ENCODE results near the gene RAPGEF3. TPM values are rescaled to one million over a fixed set of nuclear protein-coding genes. Genes with fewer than 3 reads are reported as not detected.

RAPGEF3 gene
- total RNA-seq, 1 donor from 2014 or later, result 8.4 TPM

- H3K27ac ChIP-seq (ENCODE audit: low read depth, low read length), result no peak overlapping the region
- no peaks in the 10 kb centered on the region for H3K27me3 ChIP-seq (ENCODE audit: control insufficient read depth in 3 of 3, insufficient read depth in 3 of 3, low read length in 3 of 3)
- no peak overlapping the region for H3K4me3 ChIP-seq (ENCODE audit: low read length in 3 of 3)
- no peaks in the 10 kb centered on the region for H3K9me3 ChIP-seq (ENCODE audit: control insufficient read depth in 3 of 3, low read length in 3 of 3)
- H3K9ac ChIP-seq (ENCODE audit: low read depth in 1 of 3, low read length in 3 of 3), result no peak overlapping the region
- H3K36me3 ChIP-seq (ENCODE audit: control insufficient read depth in 3 of 3, insufficient read depth in 3 of 3, low read length in 3 of 3), result no peaks in the 10 kb centered on the region
- H3K4me1 ChIP-seq (ENCODE audit: control insufficient read depth in 3 of 3, insufficient read depth in 3 of 3, low read length in 3 of 3), result peaks cover 0 to 15% (median 8%) of the 10 kb centered on the region in 3 donors
Measured at GRCh38 chr12:47707905-47708543, 50.7 kb downstream of the RAPGEF3 start.

- no peaks in the 10 kb centered on the region for H3K9me3 ChIP-seq (ENCODE audit: control insufficient read depth in 3 of 3, low read length in 3 of 3)
- no peak overlapping the region for H3K4me3 ChIP-seq (ENCODE audit: low read length in 3 of 3)
- peak overlapping the region in 1 of 3 donors; percentile 7 for H3K9ac ChIP-seq (ENCODE audit: low read depth in 1 of 3, low read length in 3 of 3)
- H3K27me3 ChIP-seq (ENCODE audit: control insufficient read depth in 3 of 3, insufficient read depth in 3 of 3, low read length in 3 of 3), result no peaks in the 10 kb centered on the region
- H3K36me3 ChIP-seq (ENCODE audit: control insufficient read depth in 3 of 3, insufficient read depth in 3 of 3, low read length in 3 of 3), result no peaks in the 10 kb centered on the region
- H3K27ac ChIP-seq (ENCODE audit: low read depth, low read length), result no peak overlapping the region
- peaks cover 0 to 15% (median 8%) of the 10 kb centered on the region in 3 donors for H3K4me1 ChIP-seq (ENCODE audit: control insufficient read depth in 3 of 3, insufficient read depth in 3 of 3, low read length in 3 of 3)
Measured at GRCh38 chr12:47707355-47707754, 51.3 kb downstream of the RAPGEF3 start.

GRCh38 chr12:47705566-47706425, 52.9 kb downstream of the RAPGEF3 start, which contains the start of gene RPAP3:
Gene RPAP3, minus strand, starts transcription at chr12:47706030. Its CDS starts 3,190 bp downstream, at chr12:47702840.
- Histone ChIP-seq H3K9ac (ENCODE audit: low read depth in 1 of 3, low read length in 3 of 3) (peak within 1 kb of the TSS; percentile 78 to 87 (median 85)), H3K27ac (ENCODE audit: low read depth, low read length) (peak within 1 kb of the TSS; percentile 83), H3K9me3 (ENCODE audit: control insufficient read depth in 3 of 3, low read length in 3 of 3) (no peaks in the 10 kb centered on the region), H3K27me3 (ENCODE audit: control insufficient read depth in 3 of 3, insufficient read depth in 3 of 3, low read length in 3 of 3) (no peaks in the 10 kb centered on the region), H3K36me3 (ENCODE audit: control insufficient read depth in 3 of 3, insufficient read depth in 3 of 3, low read length in 3 of 3) (peaks cover 0 to 3% (median 2%) of the 10 kb centered on the region in 3 donors), H3K4me1 (ENCODE audit: control insufficient read depth in 3 of 3, insufficient read depth in 3 of 3, low read length in 3 of 3) (peaks cover 0 to 15% (median 8%) of the 10 kb centered on the region in 3 donors), H3K4me3 (ENCODE audit: low read length in 3 of 3) (peak within 1 kb of the TSS; percentile 85 to 89 (median 85))

- Histone ChIP-seq H3K4me3 (ENCODE audit: low read length in 3 of 3) (peak overlapping the region; percentile 85 to 89 (median 85)), H3K9me3 (ENCODE audit: control insufficient read depth in 3 of 3, low read length in 3 of 3) (no peaks in the 10 kb centered on the region), H3K27ac (ENCODE audit: low read depth, low read length) (peak overlapping the region; percentile 83), H3K27me3 (ENCODE audit: control insufficient read depth in 3 of 3, insufficient read depth in 3 of 3, low read length in 3 of 3) (no peaks in the 10 kb centered on the region), H3K36me3 (ENCODE audit: control insufficient read depth in 3 of 3, insufficient read depth in 3 of 3, low read length in 3 of 3) (peaks cover 3 to 8% (median 8%) of the 10 kb centered on the region in 3 donors), H3K9ac (ENCODE audit: low read depth in 1 of 3, low read length in 3 of 3) (peak overlapping the region; percentile 66 to 87 (median 85)), H3K4me1 (ENCODE audit: control insufficient read depth in 3 of 3, insufficient read depth in 3 of 3, low read length in 3 of 3) (peaks cover 0 to 15% (median 8%) of the 10 kb centered on the region in 3 donors)
Measured at GRCh38 chr12:47705229-47705565, 53.5 kb downstream of the RAPGEF3 start.

DNA sequence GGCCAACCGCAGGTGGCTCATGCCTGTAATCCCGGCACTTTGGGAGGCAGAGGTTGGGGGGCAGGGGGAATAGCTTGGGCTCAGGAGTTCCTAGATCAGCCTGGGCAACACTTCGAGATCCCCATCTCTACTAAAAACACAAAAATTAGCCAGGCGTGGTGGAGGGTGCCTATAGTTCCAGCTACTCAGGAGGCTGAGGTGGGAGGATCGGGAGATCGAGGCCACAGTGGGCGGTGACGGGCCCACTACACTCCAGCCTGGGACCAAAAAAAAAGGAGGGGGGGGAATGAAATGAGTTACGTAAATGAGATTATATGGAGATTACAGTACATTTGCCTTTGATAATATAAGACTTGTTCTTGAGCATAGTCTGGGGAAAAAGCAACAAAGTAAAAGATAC, 54.0 kb downstream of the RAPGEF3 start:
- H3K4me1 ChIP-seq (ENCODE audit: control insufficient read depth in 3 of 3, insufficient read depth in 3 of 3, low read length in 3 of 3), result peaks cover 0 to 15% (median 8%) of the 10 kb centered on the region in 3 donors
- peak overlapping the region in 1 of 3 donors; percentile 87 for H3K9ac ChIP-seq (ENCODE audit: low read depth in 1 of 3, low read length in 3 of 3)
- H3K4me3 ChIP-seq (ENCODE audit: low read length in 3 of 3), result peak overlapping the region in 2 of 3 donors; percentile 85 to 89

GRCh38 chr12:47700263-47700662, 58.4 kb downstream of the RAPGEF3 start:
- Histone ChIP-seq H3K36me3 (ENCODE audit: control insufficient read depth in 3 of 3, insufficient read depth in 3 of 3, low read length in 3 of 3) (peaks cover 9 to 23% (median 16%) of the 10 kb centered on the region in 3 donors), H3K27me3 (ENCODE audit: control insufficient read depth in 3 of 3, insufficient read depth in 3 of 3, low read length in 3 of 3) (no peaks in the 10 kb centered on the region), H3K4me1 (ENCODE audit: control insufficient read depth in 3 of 3, insufficient read depth in 3 of 3, low read length in 3 of 3) (peaks cover 0 to 9% (median 3%) of the 10 kb centered on the region in 3 donors), H3K4me3 (ENCODE audit: low read length in 3 of 3) (no peak overlapping the region), H3K9me3 (ENCODE audit: control insufficient read depth in 3 of 3, low read length in 3 of 3) (no peaks in the 10 kb centered on the region), H3K9ac (ENCODE audit: low read depth in 1 of 3, low read length in 3 of 3) (no peak overlapping the region), H3K27ac (ENCODE audit: low read depth, low read length) (no peak overlapping the region)

More for the DNA sequence above, 54.0 kb downstream of the RAPGEF3 start:
- Histone ChIP-seq H3K27ac (ENCODE audit: low read depth, low read length) (no peak overlapping the region), H3K27me3 (ENCODE audit: control insufficient read depth in 3 of 3, insufficient read depth in 3 of 3, low read length in 3 of 3) (no peaks in the 10 kb centered on the region), H3K9me3 (ENCODE audit: control insufficient read depth in 3 of 3, low read length in 3 of 3) (no peaks in the 10 kb centered on the region), H3K36me3 (ENCODE audit: control insufficient read depth in 3 of 3, insufficient read depth in 3 of 3, low read length in 3 of 3) (peaks cover 3 to 12% (median 8%) of the 10 kb centered on the region in 3 donors)

GRCh38 chr12:47698631-47699030, 60.0 kb downstream of the RAPGEF3 start:
- no peaks in the 10 kb centered on the region for H3K27me3 ChIP-seq (ENCODE audit: control insufficient read depth in 3 of 3, insufficient read depth in 3 of 3, low read length in 3 of 3)
- H3K4me1 ChIP-seq (ENCODE audit: control insufficient read depth in 3 of 3, insufficient read depth in 3 of 3, low read length in 3 of 3), result peaks cover 0 to 3% (median 0%) of the 10 kb centered on the region in 3 donors
- H3K9ac ChIP-seq (ENCODE audit: low read depth in 1 of 3, low read length in 3 of 3), result no peak overlapping the region
- H3K27ac ChIP-seq (ENCODE audit: low read depth, low read length), result no peak overlapping the region
- no peaks in the 10 kb centered on the region for H3K9me3 ChIP-seq (ENCODE audit: control insufficient read depth in 3 of 3, low read length in 3 of 3)
- peaks cover 9 to 28% (median 20%) of the 10 kb centered on the region in 3 donors for H3K36me3 ChIP-seq (ENCODE audit: control insufficient read depth in 3 of 3, insufficient read depth in 3 of 3, low read length in 3 of 3)
- H3K4me3 ChIP-seq (ENCODE audit: low read length in 3 of 3), result no peak overlapping the region

GRCh38 chr12:47698055-47698454, 60.6 kb downstream of the RAPGEF3 start:
- Histone ChIP-seq H3K27me3 (ENCODE audit: control insufficient read depth in 3 of 3, insufficient read depth in 3 of 3, low read length in 3 of 3) (no peaks in the 10 kb centered on the region), H3K36me3 (ENCODE audit: control insufficient read depth in 3 of 3, insufficient read depth in 3 of 3, low read length in 3 of 3) (peaks cover 9 to 28% (median 20%) of the 10 kb centered on the region in 3 donors), H3K9ac (ENCODE audit: low read depth in 1 of 3, low read length in 3 of 3) (no peak overlapping the region), H3K27ac (ENCODE audit: low read depth, low read length) (no peak overlapping the region), H3K9me3 (ENCODE audit: control insufficient read depth in 3 of 3, low read length in 3 of 3) (no peaks in the 10 kb centered on the region), H3K4me3 (ENCODE audit: low read length in 3 of 3) (no peak overlapping the region), H3K4me1 (ENCODE audit: control insufficient read depth in 3 of 3, insufficient read depth in 3 of 3, low read length in 3 of 3) (no peaks in the 10 kb centered on the region)

GRCh38 chr12:47689215-47689614, 69.5 kb downstream of the RAPGEF3 start:
- Histone ChIP-seq H3K27ac (ENCODE audit: low read depth, low read length) (no peak overlapping the region), H3K9ac (ENCODE audit: low read depth in 1 of 3, low read length in 3 of 3) (peak overlapping the region in 1 of 3 donors; percentile 43), H3K36me3 (ENCODE audit: control insufficient read depth in 3 of 3, insufficient read depth in 3 of 3, low read length in 3 of 3) (peaks cover 5 to 18% (median 9%) of the 10 kb centered on the region in 3 donors), H3K4me3 (ENCODE audit: low read length in 3 of 3) (no peak overlapping the region), H3K27me3 (ENCODE audit: control insufficient read depth in 3 of 3, insufficient read depth in 3 of 3, low read length in 3 of 3) (no peaks in the 10 kb centered on the region), H3K4me1 (ENCODE audit: control insufficient read depth in 3 of 3, insufficient read depth in 3 of 3, low read length in 3 of 3) (no peaks in the 10 kb centered on the region), H3K9me3 (ENCODE audit: control insufficient read depth in 3 of 3, low read length in 3 of 3) (no peaks in the 10 kb centered on the region)

- no peak overlapping the region for H3K9ac ChIP-seq (ENCODE audit: low read depth in 1 of 3, low read length in 3 of 3)
- no peaks in the 10 kb centered on the region for H3K9me3 ChIP-seq (ENCODE audit: control insufficient read depth in 3 of 3, low read length in 3 of 3)
- peaks cover 5 to 21% (median 9%) of the 10 kb centered on the region in 3 donors for H3K36me3 ChIP-seq (ENCODE audit: control insufficient read depth in 3 of 3, insufficient read depth in 3 of 3, low read length in 3 of 3)
- no peak overlapping the region for H3K27ac ChIP-seq (ENCODE audit: low read depth, low read length)
- no peaks in the 10 kb centered on the region for H3K27me3 ChIP-seq (ENCODE audit: control insufficient read depth in 3 of 3, insufficient read depth in 3 of 3, low read length in 3 of 3)
- H3K4me1 ChIP-seq (ENCODE audit: control insufficient read depth in 3 of 3, insufficient read depth in 3 of 3, low read length in 3 of 3), result no peaks in the 10 kb centered on the region
- H3K4me3 ChIP-seq (ENCODE audit: low read length in 3 of 3), result no peak overlapping the region
Measured at GRCh38 chr12:47687636-47688035, 71.0 kb downstream of the RAPGEF3 start.

Data from skeletal muscle tissue (tissue), 4 donors.